ENCODE results near the gene ATP8A2. TPM values are rescaled to one million over a fixed set of nuclear protein-coding genes. Genes with fewer than 3 reads are reported as not detected.

The ATP8A2 gene
- total RNA-seq, 1 donor from 2014 or later: 1.9 TPM

- Histone ChIP-seq H3K27ac (no peak overlapping the region), H3K4me1 (no peaks in the 10 kb centered on the region), H3K4me3 (no peak overlapping the region), H3K27me3 (no peaks in the 10 kb centered on the region), H3K9me3 (no peaks in the 10 kb centered on the region), H3K36me3 (no peaks in the 10 kb centered on the region)
- DNase-seq (no peak), ATAC-seq (no peak)
- TF ChIP-seq CTCF (IDR thresholded peaks at IDR 0.05): no peak
- intact Hi-C loops (cut with DNase I): no loop called here
These were observed 351.1 kb downstream of the ATP8A2 start for GRCh38 chr13:25722893-25723292.

- no peak for TF ChIP-seq CTCF (IDR thresholded peaks at IDR 0.05)
- Histone ChIP-seq H3K27ac (no peak overlapping the region), H3K9me3 (no peaks in the 10 kb centered on the region), H3K4me3 (no peak overlapping the region), H3K4me1 (no peaks in the 10 kb centered on the region), H3K27me3 (no peaks in the 10 kb centered on the region), H3K36me3 (no peaks in the 10 kb centered on the region)
- intact Hi-C loops (cut with DNase I): no loop called here
- ATAC-seq: no peak
- no peak for DNase-seq
These were observed 353.3 kb downstream of the ATP8A2 start for GRCh38 chr13:25725104-25725503.

GRCh38 chr13:25727250-25727649, 355.5 kb downstream of the ATP8A2 start:
- Histone ChIP-seq H3K9me3 (no peaks in the 10 kb centered on the region), H3K27me3 (no peaks in the 10 kb centered on the region), H3K4me3 (no peak overlapping the region), H3K27ac (no peak overlapping the region), H3K4me1 (no peaks in the 10 kb centered on the region), H3K36me3 (no peaks in the 10 kb centered on the region)
- peak; percentile 91 for ATAC-seq
- DNase-seq: peak; percentile 70
- intact Hi-C loops (cut with DNase I): no loop called here
- no peak for TF ChIP-seq CTCF (IDR thresholded peaks at IDR 0.05)

DNA sequence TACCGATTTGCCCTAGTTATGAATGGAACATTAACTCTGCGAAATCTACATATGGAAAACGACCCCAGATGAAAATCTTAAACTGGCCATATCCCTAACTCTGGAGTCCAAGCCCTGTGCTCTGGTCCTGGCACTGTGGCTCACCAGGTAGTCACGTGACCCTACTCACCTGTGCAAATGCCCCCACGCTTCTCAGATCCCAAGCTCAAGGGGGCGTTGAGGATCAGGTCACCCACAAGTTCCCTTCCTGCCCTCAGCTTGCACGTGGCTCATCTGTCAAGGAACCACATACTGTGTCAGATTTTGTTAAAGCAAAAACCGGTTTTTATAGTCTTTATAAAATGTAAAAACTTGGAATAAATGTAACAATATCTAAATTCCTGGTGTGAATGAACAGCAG, 356.0 kb downstream of the ATP8A2 start:
- no peak for TF ChIP-seq CTCF (IDR thresholded peaks at IDR 0.05)
- intact Hi-C loops (cut with DNase I): no loop called here
- DNase-seq (no peak), ATAC-seq (no peak)
- H3K4me1 ChIP-seq: no peaks in the 10 kb centered on the region
- no peaks in the 10 kb centered on the region for H3K9me3 ChIP-seq
- H3K36me3 ChIP-seq: no peaks in the 10 kb centered on the region
- no peak overlapping the region for H3K27ac ChIP-seq
- no peaks in the 10 kb centered on the region for H3K27me3 ChIP-seq
- no peak overlapping the region for H3K4me3 ChIP-seq

DNA sequence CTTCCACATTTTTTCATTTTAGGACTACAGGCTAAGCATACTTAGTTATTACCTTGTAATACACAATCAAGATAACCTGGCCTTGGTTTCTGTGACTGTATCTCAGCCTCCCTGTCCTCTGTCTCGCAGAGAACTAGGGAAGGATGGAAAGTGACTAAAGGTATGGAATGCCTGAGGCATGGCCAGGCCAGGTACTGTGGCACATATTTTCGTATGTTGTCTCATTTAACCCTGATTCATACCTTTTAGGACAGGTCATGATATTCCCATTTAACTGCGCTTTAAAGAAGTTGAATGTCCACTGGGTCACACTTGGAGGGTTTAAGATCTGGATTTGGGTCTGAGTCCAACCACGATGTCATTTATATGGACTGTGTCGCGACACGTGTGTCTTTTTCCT, 357.4 kb downstream of the ATP8A2 start:
- no peaks in the 10 kb centered on the region for H3K4me1 ChIP-seq
- no peak for DNase-seq
- H3K27ac ChIP-seq: no peak overlapping the region
- no peaks in the 10 kb centered on the region for H3K9me3 ChIP-seq
- no peak overlapping the region for H3K4me3 ChIP-seq
- TF ChIP-seq CTCF (IDR thresholded peaks at IDR 0.05): no peak
- ATAC-seq: no peak
- no peaks in the 10 kb centered on the region for H3K36me3 ChIP-seq
- intact Hi-C loops (cut with DNase I): no loop called here
- H3K27me3 ChIP-seq: no peaks in the 10 kb centered on the region

DNA sequence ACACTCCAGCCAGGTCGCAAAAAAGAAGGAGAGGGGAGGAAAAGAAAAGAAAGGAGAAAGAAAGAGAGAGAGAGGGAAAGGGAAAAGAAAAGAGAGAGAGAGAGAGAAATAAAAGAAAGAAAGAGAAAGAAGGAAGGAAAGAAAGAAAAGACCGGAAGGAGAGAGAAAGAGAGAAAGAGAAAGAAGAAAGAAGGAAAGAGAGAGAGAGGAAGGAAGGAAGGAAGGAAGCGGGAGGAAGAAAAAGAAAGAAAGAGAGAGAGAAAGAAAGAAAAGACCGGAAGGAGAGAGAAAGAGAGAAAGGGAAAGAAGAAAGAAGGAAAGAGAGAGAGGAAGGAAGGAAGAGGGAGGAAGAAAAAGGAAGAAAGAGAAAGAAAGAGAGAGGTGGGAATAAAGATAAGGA, 359.3 kb downstream of the ATP8A2 start:
- Histone ChIP-seq H3K27ac (no peak overlapping the region), H3K27me3 (no peaks in the 10 kb centered on the region), H3K4me1 (no peaks in the 10 kb centered on the region), H3K9me3 (no peaks in the 10 kb centered on the region), H3K36me3 (no peaks in the 10 kb centered on the region), H3K4me3 (no peak overlapping the region)
- ATAC-seq (no peak), DNase-seq (no peak)
- intact Hi-C loops (cut with DNase I): no loop called here
- no peak for TF ChIP-seq CTCF (IDR thresholded peaks at IDR 0.05)

Measured in upper lobe of right lung (tissue), 1 donor.